Astrocyte of the spinal cord (primary cell): ENCODE measurements around the gene FYN.

Experiments
- DNase-seq: peaks from one replicate; pipeline ENCODE4 v3.0.0; 2011; ENCODE audit warnings: low read depth, low spot score
- H3K4me3 ChIP-seq: 2 replicates; pipeline ENCODE4 v1.5.1; 2011; ENCODE audit warnings: low read depth, mild to moderate bottlenecking, low read length, moderate library complexity
- in situ Hi-C: cut with HindIII; loops from 2 replicates; pipeline ENCODE4 v1.10.0; 2017; ENCODE audit warnings: low sequenced_read_pairs
- TF ChIP-seq, protein P1 (sequence below): IDR thresholded peaks from 2 replicates; pipeline ENCODE4 v1.5.1; 2012; ENCODE audit warnings: low read depth, mild to moderate bottlenecking, low read length, inconsistent platforms

FYN gene

DNA sequence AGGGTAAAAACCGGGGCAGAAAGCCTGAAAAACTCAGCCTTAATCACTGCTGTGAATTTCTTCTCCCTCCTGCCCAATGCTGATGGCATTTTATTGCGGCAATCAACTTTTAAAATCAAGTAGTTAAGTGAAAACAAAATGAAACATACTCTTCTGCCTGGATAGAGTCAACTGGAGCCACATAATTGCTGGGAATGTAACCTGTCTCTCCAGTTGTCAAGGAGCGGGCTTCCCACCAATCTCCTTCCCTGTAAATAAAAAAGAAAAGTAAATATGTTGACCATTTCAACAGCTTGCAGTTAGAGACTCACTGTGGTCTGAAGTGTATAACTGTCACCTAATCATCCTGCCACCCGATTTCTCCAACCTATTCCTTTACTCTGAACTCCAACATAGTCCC, 165.5 kb downstream of the FYN start:
- no peak overlapping the region for H3K4me3 ChIP-seq
- DNase-seq = no peak
- in situ Hi-C loops = no loop called here
- TF ChIP-seq, protein P1, sequence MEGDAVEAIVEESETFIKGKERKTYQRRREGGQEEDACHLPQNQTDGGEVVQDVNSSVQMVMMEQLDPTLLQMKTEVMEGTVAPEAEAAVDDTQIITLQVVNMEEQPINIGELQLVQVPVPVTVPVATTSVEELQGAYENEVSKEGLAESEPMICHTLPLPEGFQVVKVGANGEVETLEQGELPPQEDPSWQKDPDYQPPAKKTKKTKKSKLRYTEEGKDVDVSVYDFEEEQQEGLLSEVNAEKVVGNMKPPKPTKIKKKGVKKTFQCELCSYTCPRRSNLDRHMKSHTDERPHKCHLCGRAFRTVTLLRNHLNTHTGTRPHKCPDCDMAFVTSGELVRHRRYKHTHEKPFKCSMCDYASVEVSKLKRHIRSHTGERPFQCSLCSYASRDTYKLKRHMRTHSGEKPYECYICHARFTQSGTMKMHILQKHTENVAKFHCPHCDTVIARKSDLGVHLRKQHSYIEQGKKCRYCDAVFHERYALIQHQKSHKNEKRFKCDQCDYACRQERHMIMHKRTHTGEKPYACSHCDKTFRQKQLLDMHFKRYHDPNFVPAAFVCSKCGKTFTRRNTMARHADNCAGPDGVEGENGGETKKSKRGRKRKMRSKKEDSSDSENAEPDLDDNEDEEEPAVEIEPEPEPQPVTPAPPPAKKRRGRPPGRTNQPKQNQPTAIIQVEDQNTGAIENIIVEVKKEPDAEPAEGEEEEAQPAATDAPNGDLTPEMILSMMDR = no peak

DNA sequence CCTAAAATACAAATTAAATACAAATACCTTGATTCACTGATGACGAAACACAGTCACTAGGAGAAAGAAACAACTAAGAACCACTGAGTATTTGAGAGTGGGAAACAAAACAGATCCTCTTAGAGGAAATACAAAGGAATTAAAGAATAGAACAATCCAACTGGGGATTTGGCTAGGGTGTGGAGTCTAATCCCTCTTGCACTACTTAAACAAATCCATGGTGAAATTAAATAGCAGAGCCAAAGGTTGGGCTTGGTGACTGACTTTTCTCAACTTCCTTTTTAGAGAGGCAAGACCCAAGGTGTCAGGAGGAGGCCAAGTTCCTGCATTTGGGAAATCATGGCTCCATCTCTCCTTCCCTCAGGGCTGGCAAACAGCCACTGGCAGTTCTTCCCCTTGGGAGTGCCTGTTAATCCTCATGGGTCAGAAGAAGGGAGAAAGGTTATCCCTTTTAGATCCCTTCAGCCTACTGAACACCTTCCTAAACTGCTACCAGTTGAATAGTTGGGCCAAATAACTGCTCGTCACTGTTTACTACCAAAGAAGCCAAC, 166.3 kb downstream of the FYN start:
- in situ Hi-C loops = no loop called here
- TF ChIP-seq, protein P1 = no peak
- H3K4me3 ChIP-seq = no peak overlapping the region
- no peak for DNase-seq

- TF ChIP-seq, protein P1 = no peak
- no peak for DNase-seq
- H3K4me3 ChIP-seq = no peak overlapping the region
- in situ Hi-C loops = no loop called here
Observed at GRCh38 chr6:111703723-111704122, 169.5 kb downstream of the FYN start.

DNA sequence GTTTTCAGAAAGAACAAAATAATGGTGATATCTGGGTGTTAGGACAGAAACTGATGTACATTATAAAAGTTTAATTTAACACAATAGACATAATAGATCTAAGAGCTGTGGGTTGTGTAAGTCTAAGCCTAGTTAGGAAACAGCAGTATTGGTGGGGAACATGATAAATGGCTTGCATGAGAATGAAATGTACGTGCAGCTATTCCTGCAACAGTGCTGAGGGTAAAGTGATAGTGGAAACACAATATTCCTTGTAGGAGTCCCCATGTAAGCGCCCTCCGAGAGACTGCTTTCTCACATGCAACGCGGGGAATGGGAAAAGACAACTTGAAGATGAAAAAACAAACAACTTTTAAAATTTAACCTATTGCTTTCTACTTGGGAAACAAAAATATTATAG, 171.0 kb downstream of the FYN start:
- DNase-seq = no peak
- H3K4me3 ChIP-seq = no peak overlapping the region
- in situ Hi-C loops = no loop called here
- TF ChIP-seq, protein P1 = no peak

DNA sequence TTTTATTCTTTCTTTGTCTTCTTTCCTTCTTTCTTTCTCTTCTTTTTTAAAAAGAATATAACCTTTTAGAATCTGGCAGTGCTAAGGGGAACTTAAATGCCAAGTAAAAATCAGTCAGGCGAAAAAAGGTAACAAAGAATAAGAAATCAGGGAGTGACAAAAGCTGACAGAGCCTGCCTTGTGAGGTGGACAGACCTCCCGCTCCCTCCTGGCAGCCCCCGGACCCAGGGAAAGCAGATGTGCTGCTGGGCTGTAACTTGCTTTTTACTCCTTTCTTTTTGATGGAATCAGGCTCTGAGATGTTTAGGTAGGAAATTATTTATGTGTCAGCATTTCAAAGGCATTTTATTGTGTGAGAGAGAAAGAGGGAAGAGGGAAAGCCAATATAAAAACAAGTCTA, 172.1 kb downstream of the FYN start:
- TF ChIP-seq, protein P1 = no peak
- in situ Hi-C loops = no loop called here
- DNase-seq = no peak

GRCh38 chr6:111700135-111700690, 173.0 kb downstream of the FYN start:
- TF ChIP-seq, protein P1 = no peak

More for the DNA sequence above, 172.1 kb downstream of the FYN start:
- no peak overlapping the region for H3K4me3 ChIP-seq

More at GRCh38 chr6:111700135-111700690, 173.0 kb downstream of the FYN start:
- in situ Hi-C loops = no loop called here
- H3K4me3 ChIP-seq = no peak overlapping the region
- no peak for DNase-seq
